K562 (cell line): Measurements from ENCODE around the gene RSBN1L.

Experiments used
- CHD2 ChIP-seq: IDR thresholded peaks from 2 replicates; pipeline ENCODE4 v1.6.1; 2011; ENCODE audit warnings: low read depth, low read length
- EZH2 ChIP-seq: IDR thresholded peaks from 2 replicates; pipeline ENCODE4 v1.6.1; 2012; ENCODE audit warnings: low read depth, mild to moderate bottlenecking, inconsistent platforms, low read length, borderline replicate concordance
- RB1 ChIP-seq: fragments of 450-650 bp; IDR thresholded peaks from 2 replicates; pipeline ENCODE4 v1.6.1; 2017; ENCODE audit warnings: low read depth, mild to moderate bottlenecking
- SMARCC2 ChIP-seq: fragments of 450-650 bp; IDR thresholded peaks from 2 replicates; pipeline ENCODE4 v1.6.1; 2017; ENCODE audit warnings: antibody characterized with exemption, moderate library complexity, mild to moderate bottlenecking, low read depth
- SMC3 ChIP-seq: conservative IDR thresholded peaks from 2 replicates; pipeline ENCODE4 v1.6.1; 2011; ENCODE audit warnings: low read depth, low read length, improper control_type of control experiment; ENCODE audit not compliant: insufficient read depth
- TRIM24 ChIP-seq, 2 experiments: fragments of 450-650 bp; IDR thresholded peaks; 2 replicates each; pipeline ENCODE4 v1.6.1; 2016
- TF ChIP-seq, protein P1 (sequence below), 3 experiments: IDR thresholded peaks in 2 of 3; conservative IDR thresholded peaks in 1 of 3; 2 replicates each; pipeline ENCODE4 v1.5.1; 2011 to 2012; ENCODE audit warnings: low read length in 3 of 3, mild to moderate bottlenecking in 3 of 3, control low read depth in 2 of 3, improper control_type of control experiment in 1 of 3, inconsistent platforms in 1 of 3, low read depth in 1 of 3, mixed read lengths in 1 of 3, moderate library complexity in 1 of 3; ENCODE audit not compliant: insufficient read depth in 2 of 3
- TF ChIP-seq, protein P2 (sequence below): sonication (generic); formaldehyde crosslinking; IDR thresholded peaks from 2 replicates; pipeline ENCODE4 v1.8.1; 2022; ENCODE audit warnings: missing genetic modification reagents
- TF ChIP-seq, protein P3 (sequence below): fragments of 450-650 bp; formaldehyde crosslinking; IDR thresholded peaks from 2 replicates; pipeline ENCODE4 v1.4.0; 2020; ENCODE audit warnings: mild to moderate bottlenecking, mixed read lengths
- TF ChIP-seq, protein P4 (sequence below), 2 experiments: IDR thresholded peaks in 1 of 2; conservative IDR thresholded peaks in 1 of 2; 2 replicates each; pipeline ENCODE4 v1.6.1; 2016; ENCODE audit warnings: low read depth in 2 of 2, mild to moderate bottlenecking in 1 of 2, missing compliant biosample characterization in 1 of 2, missing genetic modification characterization in 1 of 2, moderate library complexity in 1 of 2
- TF ChIP-seq, protein P5 (sequence below): fragments of 250-450 bp; sonication (Bioruptor Pico); IDR thresholded peaks from 2 replicates; pipeline ENCODE4 v1.9.0; 2021; ENCODE audit warnings: mild to moderate bottlenecking
- TF ChIP-seq, protein P6 (sequence below): fragments of 450-650 bp; IDR thresholded peaks from 2 replicates; pipeline ENCODE4 v1.6.1; 2017; ENCODE audit warnings: antibody characterized with exemption, mild to moderate bottlenecking

DNA sequence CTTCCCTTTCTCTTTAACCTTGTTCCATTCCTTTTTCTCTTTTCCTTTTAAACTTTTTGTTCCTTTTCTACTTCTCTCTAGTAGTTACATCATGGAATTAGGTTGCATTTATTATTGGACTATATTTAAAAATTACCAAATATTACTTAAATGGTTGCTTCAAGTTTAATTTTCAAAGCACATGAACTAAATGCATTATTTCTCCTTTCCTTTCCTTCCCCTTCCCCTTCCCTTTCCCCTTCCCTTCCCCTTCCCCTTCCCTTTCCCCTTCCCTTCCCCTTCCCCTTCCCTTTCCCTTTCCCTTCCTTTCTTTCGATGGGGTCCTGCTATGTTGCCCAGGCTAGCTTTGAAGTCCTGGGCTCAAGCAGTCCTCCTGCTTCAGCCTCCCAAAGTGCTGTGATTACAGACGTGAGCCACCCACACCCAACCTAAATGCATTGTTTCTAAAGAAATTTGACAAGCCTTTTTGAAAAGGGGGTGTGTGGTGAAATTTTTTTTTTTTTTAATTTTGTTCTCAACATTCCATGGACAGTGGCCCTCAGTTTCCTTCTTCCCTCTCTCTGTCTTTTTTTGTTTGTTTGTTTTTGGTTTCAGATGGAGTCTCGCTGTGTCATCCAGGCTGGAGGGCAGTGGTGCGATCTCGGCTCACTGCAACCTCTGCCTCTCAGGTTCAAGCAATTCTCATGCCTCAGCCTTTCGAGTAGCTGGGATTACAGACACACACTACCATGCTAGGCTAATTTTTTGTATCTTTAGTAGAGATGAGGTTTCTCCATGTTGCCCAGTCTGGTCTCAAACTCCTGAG is 70.7 kb downstream of the RSBN1L start:
- TF ChIP-seq, protein P1, sequence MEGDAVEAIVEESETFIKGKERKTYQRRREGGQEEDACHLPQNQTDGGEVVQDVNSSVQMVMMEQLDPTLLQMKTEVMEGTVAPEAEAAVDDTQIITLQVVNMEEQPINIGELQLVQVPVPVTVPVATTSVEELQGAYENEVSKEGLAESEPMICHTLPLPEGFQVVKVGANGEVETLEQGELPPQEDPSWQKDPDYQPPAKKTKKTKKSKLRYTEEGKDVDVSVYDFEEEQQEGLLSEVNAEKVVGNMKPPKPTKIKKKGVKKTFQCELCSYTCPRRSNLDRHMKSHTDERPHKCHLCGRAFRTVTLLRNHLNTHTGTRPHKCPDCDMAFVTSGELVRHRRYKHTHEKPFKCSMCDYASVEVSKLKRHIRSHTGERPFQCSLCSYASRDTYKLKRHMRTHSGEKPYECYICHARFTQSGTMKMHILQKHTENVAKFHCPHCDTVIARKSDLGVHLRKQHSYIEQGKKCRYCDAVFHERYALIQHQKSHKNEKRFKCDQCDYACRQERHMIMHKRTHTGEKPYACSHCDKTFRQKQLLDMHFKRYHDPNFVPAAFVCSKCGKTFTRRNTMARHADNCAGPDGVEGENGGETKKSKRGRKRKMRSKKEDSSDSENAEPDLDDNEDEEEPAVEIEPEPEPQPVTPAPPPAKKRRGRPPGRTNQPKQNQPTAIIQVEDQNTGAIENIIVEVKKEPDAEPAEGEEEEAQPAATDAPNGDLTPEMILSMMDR (IDR thresholded peaks at IDR 0.05 in 2 of 3, conservative IDR thresholded peaks at IDR 0.05 in 1 of 3; ENCODE audit: insufficient read depth in 2 of 3, low read depth in 1 of 3, low read length in 3 of 3), result no peak
- TF ChIP-seq, protein P2, sequence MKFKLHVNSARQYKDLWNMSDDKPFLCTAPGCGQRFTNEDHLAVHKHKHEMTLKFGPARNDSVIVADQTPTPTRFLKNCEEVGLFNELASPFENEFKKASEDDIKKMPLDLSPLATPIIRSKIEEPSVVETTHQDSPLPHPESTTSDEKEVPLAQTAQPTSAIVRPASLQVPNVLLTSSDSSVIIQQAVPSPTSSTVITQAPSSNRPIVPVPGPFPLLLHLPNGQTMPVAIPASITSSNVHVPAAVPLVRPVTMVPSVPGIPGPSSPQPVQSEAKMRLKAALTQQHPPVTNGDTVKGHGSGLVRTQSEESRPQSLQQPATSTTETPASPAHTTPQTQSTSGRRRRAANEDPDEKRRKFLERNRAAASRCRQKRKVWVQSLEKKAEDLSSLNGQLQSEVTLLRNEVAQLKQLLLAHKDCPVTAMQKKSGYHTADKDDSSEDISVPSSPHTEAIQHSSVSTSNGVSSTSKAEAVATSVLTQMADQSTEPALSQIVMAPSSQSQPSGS (CRISPR knock-in tag), result no peak
- TF ChIP-seq CHD2 (no peak), RB1 (no peak), EZH2 (no peak), TRIM24 (IDR thresholded peaks at IDR 0.05) (no peak), SMARCC2 (no peak), SMC3 (no peak)
- TF ChIP-seq, protein P3, sequence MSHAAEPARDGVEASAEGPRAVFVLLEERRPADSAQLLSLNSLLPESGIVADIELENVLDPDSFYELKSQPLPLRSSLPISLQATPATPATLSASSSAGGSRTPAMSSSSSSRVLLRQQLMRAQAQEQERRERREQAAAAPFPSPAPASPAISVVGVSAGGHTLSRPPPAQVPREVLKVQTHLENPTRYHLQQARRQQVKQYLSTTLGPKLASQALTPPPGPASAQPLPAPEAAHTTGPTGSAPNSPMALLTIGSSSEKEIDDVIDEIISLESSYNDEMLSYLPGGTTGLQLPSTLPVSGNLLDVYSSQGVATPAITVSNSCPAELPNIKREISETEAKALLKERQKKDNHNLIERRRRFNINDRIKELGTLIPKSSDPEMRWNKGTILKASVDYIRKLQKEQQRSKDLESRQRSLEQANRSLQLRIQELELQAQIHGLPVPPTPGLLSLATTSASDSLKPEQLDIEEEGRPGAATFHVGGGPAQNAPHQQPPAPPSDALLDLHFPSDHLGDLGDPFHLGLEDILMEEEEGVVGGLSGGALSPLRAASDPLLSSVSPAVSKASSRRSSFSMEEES, result no peak
- TF ChIP-seq, protein P4, sequence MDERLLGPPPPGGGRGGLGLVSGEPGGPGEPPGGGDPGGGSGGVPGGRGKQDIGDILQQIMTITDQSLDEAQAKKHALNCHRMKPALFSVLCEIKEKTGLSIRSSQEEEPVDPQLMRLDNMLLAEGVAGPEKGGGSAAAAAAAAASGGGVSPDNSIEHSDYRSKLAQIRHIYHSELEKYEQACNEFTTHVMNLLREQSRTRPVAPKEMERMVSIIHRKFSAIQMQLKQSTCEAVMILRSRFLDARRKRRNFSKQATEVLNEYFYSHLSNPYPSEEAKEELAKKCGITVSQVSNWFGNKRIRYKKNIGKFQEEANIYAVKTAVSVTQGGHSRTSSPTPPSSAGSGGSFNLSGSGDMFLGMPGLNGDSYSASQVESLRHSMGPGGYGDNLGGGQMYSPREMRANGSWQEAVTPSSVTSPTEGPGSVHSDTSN (CRISPR knock-in tag; IDR thresholded peaks at IDR 0.05; ENCODE audit: low read depth), result no peak
- TF ChIP-seq, protein P4 (tag; conservative IDR thresholded peaks at IDR 0.05; ENCODE audit: low read depth), result no peak
- TF ChIP-seq, protein P5, sequence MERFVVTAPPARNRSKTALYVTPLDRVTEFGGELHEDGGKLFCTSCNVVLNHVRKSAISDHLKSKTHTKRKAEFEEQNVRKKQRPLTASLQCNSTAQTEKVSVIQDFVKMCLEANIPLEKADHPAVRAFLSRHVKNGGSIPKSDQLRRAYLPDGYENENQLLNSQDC (CRISPR knock-in tag), result no peak
- TF ChIP-seq, protein P6, sequence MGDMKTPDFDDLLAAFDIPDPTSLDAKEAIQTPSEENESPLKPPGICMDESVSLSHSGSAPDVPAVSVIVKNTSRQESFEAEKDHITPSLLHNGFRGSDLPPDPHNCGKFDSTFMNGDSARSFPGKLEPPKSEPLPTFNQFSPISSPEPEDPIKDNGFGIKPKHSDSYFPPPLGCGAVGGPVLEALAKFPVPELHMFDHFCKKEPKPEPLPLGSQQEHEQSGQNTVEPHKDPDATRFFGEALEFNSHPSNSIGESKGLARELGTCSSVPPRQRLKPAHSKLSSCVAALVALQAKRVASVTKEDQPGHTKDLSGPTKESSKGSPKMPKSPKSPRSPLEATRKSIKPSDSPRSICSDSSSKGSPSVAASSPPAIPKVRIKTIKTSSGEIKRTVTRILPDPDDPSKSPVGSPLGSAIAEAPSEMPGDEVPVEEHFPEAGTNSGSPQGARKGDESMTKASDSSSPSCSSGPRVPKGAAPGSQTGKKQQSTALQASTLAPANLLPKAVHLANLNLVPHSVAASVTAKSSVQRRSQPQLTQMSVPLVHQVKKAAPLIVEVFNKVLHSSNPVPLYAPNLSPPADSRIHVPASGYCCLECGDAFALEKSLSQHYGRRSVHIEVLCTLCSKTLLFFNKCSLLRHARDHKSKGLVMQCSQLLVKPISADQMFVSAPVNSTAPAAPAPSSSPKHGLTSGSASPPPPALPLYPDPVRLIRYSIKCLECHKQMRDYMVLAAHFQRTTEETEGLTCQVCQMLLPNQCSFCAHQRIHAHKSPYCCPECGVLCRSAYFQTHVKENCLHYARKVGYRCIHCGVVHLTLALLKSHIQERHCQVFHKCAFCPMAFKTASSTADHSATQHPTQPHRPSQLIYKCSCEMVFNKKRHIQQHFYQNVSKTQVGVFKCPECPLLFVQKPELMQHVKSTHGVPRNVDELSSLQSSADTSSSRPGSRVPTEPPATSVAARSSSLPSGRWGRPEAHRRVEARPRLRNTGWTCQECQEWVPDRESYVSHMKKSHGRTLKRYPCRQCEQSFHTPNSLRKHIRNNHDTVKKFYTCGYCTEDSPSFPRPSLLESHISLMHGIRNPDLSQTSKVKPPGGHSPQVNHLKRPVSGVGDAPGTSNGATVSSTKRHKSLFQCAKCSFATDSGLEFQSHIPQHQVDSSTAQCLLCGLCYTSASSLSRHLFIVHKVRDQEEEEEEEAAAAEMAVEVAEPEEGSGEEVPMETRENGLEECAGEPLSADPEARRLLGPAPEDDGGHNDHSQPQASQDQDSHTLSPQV, result no peak
